Measurements from ENCODE around the gene OR51B4.

Gene OR51B4

GRCh38 chr11:5291207-5291838 lies 10.4 kb downstream of the OR51B4 start:
- no peaks in the 10 kb centered on the region for H3K27me3 ChIP-seq (replicated peaks; ENCODE audit: control insufficient read depth, insufficient read depth, low read length)
- DNase-seq (ENCODE audit: low read depth): peak; percentile 57
- H3K4me3 ChIP-seq (ENCODE audit: low read length): no peak overlapping the region
- H3K4me1 ChIP-seq (ENCODE audit: control insufficient read depth, insufficient read depth, low read length): peaks cover 3% of the 10 kb centered on the region
- H3K9ac ChIP-seq (ENCODE audit: low read length): no peak overlapping the region
- no peaks in the 10 kb centered on the region for H3K36me3 ChIP-seq (ENCODE audit: control insufficient read depth, insufficient read depth, low read length, severe bottlenecking)
- no peaks in the 10 kb centered on the region for H3K9me3 ChIP-seq (ENCODE audit: control insufficient read depth, low read length)

DNA sequence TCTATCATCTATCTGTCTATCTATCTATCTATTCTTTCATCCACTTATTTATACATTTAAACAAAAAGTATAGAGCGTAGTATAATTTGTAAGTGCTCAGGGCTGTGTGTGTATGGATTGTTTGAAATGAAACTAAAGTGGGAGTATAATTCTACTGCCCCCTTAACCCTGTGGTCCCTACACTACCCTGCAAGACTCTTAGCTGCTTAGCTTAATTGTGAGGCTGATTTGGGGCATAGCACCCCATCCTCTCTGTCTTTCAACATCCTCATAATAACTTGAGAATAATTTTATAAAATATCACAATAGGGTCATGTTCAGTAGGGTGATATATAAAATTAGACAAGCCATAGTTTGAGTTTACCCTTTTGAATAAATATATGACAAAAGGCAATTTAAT lies 11.6 kb downstream of the OR51B4 start:
- Histone ChIP-seq H3K27me3 (replicated peaks; ENCODE audit: control insufficient read depth, insufficient read depth, low read length) (no peaks in the 10 kb centered on the region), H3K9ac (ENCODE audit: low read length) (no peak overlapping the region), H3K4me1 (ENCODE audit: control insufficient read depth, insufficient read depth, low read length) (peaks cover 3% of the 10 kb centered on the region), H3K4me3 (ENCODE audit: low read length) (no peak overlapping the region), H3K36me3 (ENCODE audit: control insufficient read depth, insufficient read depth, low read length, severe bottlenecking) (no peaks in the 10 kb centered on the region), H3K9me3 (ENCODE audit: control insufficient read depth, low read length) (no peaks in the 10 kb centered on the region)
- DNase-seq (ENCODE audit: low read depth): no peak

GRCh38 chr11:5289696-5290095 lies 12.1 kb downstream of the OR51B4 start:
- no peaks in the 10 kb centered on the region for H3K9me3 ChIP-seq (ENCODE audit: control insufficient read depth, low read length)

DNA sequence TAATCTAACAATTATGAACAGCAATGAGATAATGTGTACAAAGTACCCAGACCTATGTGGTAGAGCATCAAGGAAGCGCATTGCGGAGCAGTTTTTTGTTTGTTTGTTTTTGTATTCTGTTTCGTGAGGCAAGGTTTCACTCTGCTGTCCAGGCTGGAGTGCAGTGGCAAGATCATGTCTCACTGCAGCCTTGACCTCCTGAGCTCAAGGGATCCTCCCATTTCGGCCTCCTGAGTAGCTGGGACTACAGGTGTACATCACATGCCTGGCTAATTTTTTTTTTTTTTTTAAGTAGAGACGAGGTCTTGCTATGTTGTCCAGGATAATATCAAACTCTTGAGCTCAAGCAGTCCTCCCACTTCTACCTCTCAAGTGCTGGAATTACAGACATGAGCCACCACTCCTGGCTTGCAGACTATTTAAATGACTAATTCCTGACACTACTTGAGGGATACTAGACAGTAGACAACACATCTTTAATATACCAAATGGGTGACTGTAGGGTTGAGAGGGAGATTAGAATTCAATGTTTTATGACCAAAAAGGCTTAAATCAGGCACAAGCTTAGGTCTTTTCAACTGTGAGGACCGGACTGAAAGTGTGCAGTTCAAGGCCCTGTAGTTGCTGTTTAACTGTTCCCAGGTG lies 12.7 kb downstream of the OR51B4 start:
- DNase-seq (ENCODE audit: low read depth): no peak
- H3K9me3 ChIP-seq (ENCODE audit: control insufficient read depth, low read length): no peaks in the 10 kb centered on the region
- H3K27me3 ChIP-seq (replicated peaks; ENCODE audit: control insufficient read depth, insufficient read depth, low read length): no peaks in the 10 kb centered on the region
- peaks cover 3% of the 10 kb centered on the region for H3K4me1 ChIP-seq (ENCODE audit: control insufficient read depth, insufficient read depth, low read length)
- H3K9ac ChIP-seq (ENCODE audit: low read length): no peak overlapping the region
- H3K36me3 ChIP-seq (ENCODE audit: control insufficient read depth, insufficient read depth, low read length, severe bottlenecking): no peaks in the 10 kb centered on the region
- H3K4me3 ChIP-seq (ENCODE audit: low read length): no peak overlapping the region

More at GRCh38 chr11:5289696-5290095, 12.1 kb downstream of the OR51B4 start:
- Histone ChIP-seq H3K27me3 (replicated peaks; ENCODE audit: control insufficient read depth, insufficient read depth, low read length) (no peaks in the 10 kb centered on the region), H3K4me1 (ENCODE audit: control insufficient read depth, insufficient read depth, low read length) (peaks cover 3% of the 10 kb centered on the region), H3K9ac (ENCODE audit: low read length) (no peak overlapping the region), H3K4me3 (ENCODE audit: low read length) (no peak overlapping the region), H3K36me3 (ENCODE audit: control insufficient read depth, insufficient read depth, low read length, severe bottlenecking) (no peaks in the 10 kb centered on the region)
- DNase-seq (ENCODE audit: low read depth): no peak

DNA sequence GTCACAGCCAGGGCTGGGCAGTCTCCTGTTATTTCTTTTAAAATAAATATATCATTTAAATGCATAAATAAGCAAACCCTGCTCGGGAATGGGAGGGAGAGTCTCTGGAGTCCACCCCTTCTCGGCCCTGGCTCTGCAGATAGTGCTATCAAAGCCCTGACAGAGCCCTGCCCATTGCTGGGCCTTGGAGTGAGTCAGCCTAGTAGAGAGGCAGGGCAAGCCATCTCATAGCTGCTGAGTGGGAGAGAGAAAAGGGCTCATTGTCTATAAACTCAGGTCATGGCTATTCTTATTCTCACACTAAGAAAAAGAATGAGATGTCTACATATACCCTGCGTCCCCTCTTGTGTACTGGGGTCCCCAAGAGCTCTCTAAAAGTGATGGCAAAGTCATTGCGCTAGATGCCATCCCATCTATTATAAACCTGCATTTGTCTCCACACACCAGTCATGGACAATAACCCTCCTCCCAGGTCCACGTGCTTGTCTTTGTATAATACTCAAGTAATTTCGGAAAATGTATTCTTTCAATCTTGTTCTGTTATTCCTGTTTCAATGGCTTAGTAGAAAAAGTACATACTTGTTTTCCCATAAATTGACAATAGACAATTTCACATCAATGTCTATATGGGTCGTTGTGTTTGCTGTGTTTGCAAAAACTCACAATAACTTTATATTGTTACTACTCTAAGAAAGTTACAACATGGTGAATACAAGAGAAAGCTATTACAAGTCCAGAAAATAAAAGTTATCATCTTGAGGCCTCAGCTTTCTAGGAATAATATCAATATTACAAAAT lies 13.4 kb downstream of the OR51B4 start:
- no peaks in the 10 kb centered on the region for H3K9me3 ChIP-seq (ENCODE audit: control insufficient read depth, low read length)
- DNase-seq (ENCODE audit: low read depth): peak; percentile 52

GRCh38 chr11:5286901-5287300 lies 14.8 kb downstream of the OR51B4 start:
- H3K9me3 ChIP-seq (ENCODE audit: control insufficient read depth, low read length): no peaks in the 10 kb centered on the region
- H3K9ac ChIP-seq (ENCODE audit: low read length): no peak overlapping the region
- H3K4me3 ChIP-seq (ENCODE audit: low read length): no peak overlapping the region
- no peak for DNase-seq (ENCODE audit: low read depth)
- no peaks in the 10 kb centered on the region for H3K36me3 ChIP-seq (ENCODE audit: control insufficient read depth, insufficient read depth, low read length, severe bottlenecking)
- H3K27me3 ChIP-seq (replicated peaks; ENCODE audit: control insufficient read depth, insufficient read depth, low read length): no peaks in the 10 kb centered on the region
- H3K4me1 ChIP-seq (ENCODE audit: control insufficient read depth, insufficient read depth, low read length): peaks cover 3% of the 10 kb centered on the region

More for the DNA sequence above, 13.4 kb downstream of the OR51B4 start:
- H3K4me3 ChIP-seq (ENCODE audit: low read length): no peak overlapping the region
- H3K4me1 ChIP-seq (ENCODE audit: control insufficient read depth, insufficient read depth, low read length): peaks cover 3% of the 10 kb centered on the region
- H3K36me3 ChIP-seq (ENCODE audit: control insufficient read depth, insufficient read depth, low read length, severe bottlenecking): no peaks in the 10 kb centered on the region
- H3K27me3 ChIP-seq (replicated peaks; ENCODE audit: control insufficient read depth, insufficient read depth, low read length): no peaks in the 10 kb centered on the region
- H3K9ac ChIP-seq (ENCODE audit: low read length): no peak overlapping the region

- no peaks in the 10 kb centered on the region for H3K27me3 ChIP-seq (replicated peaks; ENCODE audit: control insufficient read depth, insufficient read depth, low read length)
- no peaks in the 10 kb centered on the region for H3K36me3 ChIP-seq (ENCODE audit: control insufficient read depth, insufficient read depth, low read length, severe bottlenecking)
- DNase-seq (ENCODE audit: low read depth): no peak
- H3K9ac ChIP-seq (ENCODE audit: low read length): no peak overlapping the region
- H3K9me3 ChIP-seq (ENCODE audit: control insufficient read depth, low read length): no peaks in the 10 kb centered on the region
- H3K4me1 ChIP-seq (ENCODE audit: control insufficient read depth, insufficient read depth, low read length): peaks cover 3% of the 10 kb centered on the region
- no peak overlapping the region for H3K4me3 ChIP-seq (ENCODE audit: low read length)
Observed at GRCh38 chr11:5286351-5286750, 15.4 kb downstream of the OR51B4 start.

DNA sequence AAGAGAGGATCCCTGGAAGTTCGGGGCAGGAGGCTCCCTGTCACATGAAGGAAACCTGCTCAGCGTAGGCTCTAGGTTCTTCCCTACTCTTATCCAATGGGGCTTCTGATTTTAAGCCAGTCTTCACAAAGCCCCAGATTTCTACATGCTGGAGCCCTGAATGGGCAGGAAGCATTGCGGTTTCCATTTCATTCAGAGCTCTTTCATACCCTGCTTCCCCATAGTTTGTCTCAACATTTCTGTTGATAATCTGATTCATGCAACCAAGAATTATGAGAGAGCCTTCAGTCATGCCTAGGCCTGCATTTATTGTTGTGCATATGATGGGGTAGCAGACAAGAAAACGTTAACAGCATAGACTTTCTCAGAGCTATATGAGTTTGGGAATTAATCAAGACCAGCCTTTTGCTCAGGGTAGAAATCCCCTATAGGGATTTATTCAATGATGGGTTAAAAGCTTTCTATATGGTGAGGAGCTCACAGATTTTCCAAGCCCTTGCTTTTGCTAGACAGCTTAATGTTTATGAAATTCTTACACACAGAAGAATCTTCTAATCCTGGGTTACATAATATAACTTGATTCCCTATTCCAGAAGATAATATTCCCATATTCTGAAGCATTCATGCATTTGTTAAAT lies 15.9 kb downstream of the OR51B4 start:
- Histone ChIP-seq H3K27me3 (replicated peaks; ENCODE audit: control insufficient read depth, insufficient read depth, low read length) (no peaks in the 10 kb centered on the region), H3K9me3 (ENCODE audit: control insufficient read depth, low read length) (no peaks in the 10 kb centered on the region), H3K4me3 (ENCODE audit: low read length) (no peak overlapping the region), H3K4me1 (ENCODE audit: control insufficient read depth, insufficient read depth, low read length) (peaks cover 6% of the 10 kb centered on the region), H3K36me3 (ENCODE audit: control insufficient read depth, insufficient read depth, low read length, severe bottlenecking) (no peaks in the 10 kb centered on the region), H3K9ac (ENCODE audit: low read length) (no peak overlapping the region)
- no peak for DNase-seq (ENCODE audit: low read depth)

DNA sequence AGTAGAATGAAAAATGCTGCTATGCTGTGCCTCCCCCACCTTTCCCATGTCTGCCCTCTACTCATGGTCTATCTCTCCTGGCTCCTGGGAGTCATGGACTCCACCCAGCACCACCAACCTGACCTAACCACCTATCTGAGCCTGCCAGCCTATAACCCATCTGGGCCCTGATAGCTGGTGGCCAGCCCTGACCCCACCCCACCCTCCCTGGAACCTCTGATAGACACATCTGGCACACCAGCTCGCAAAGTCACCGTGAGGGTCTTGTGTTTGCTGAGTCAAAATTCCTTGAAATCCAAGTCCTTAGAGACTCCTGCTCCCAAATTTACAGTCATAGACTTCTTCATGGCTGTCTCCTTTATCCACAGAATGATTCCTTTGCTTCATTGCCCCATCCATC lies 17.1 kb downstream of the OR51B4 start:
- Histone ChIP-seq H3K36me3 (ENCODE audit: control insufficient read depth, insufficient read depth, low read length, severe bottlenecking) (no peaks in the 10 kb centered on the region), H3K4me1 (ENCODE audit: control insufficient read depth, insufficient read depth, low read length) (peaks cover 8% of the 10 kb centered on the region)

GRCh38 chr11:5283882-5284281 lies 17.9 kb downstream of the OR51B4 start:
- Histone ChIP-seq H3K36me3 (ENCODE audit: control insufficient read depth, insufficient read depth, low read length, severe bottlenecking) (no peaks in the 10 kb centered on the region), H3K4me1 (ENCODE audit: control insufficient read depth, insufficient read depth, low read length) (peaks cover 5% of the 10 kb centered on the region), H3K4me3 (ENCODE audit: low read length) (no peak overlapping the region), H3K27me3 (replicated peaks; ENCODE audit: control insufficient read depth, insufficient read depth, low read length) (no peaks in the 10 kb centered on the region), H3K9ac (ENCODE audit: low read length) (no peak overlapping the region), H3K9me3 (ENCODE audit: control insufficient read depth, low read length) (no peaks in the 10 kb centered on the region)
- DNase-seq (ENCODE audit: low read depth): no peak

More for the DNA sequence above, 17.1 kb downstream of the OR51B4 start:
- no peak overlapping the region for H3K4me3 ChIP-seq (ENCODE audit: low read length)
- no peaks in the 10 kb centered on the region for H3K27me3 ChIP-seq (replicated peaks; ENCODE audit: control insufficient read depth, insufficient read depth, low read length)
- H3K9ac ChIP-seq (ENCODE audit: low read length): no peak overlapping the region
- DNase-seq (ENCODE audit: low read depth): no peak
- H3K9me3 ChIP-seq (ENCODE audit: control insufficient read depth, low read length): no peaks in the 10 kb centered on the region

DNA sequence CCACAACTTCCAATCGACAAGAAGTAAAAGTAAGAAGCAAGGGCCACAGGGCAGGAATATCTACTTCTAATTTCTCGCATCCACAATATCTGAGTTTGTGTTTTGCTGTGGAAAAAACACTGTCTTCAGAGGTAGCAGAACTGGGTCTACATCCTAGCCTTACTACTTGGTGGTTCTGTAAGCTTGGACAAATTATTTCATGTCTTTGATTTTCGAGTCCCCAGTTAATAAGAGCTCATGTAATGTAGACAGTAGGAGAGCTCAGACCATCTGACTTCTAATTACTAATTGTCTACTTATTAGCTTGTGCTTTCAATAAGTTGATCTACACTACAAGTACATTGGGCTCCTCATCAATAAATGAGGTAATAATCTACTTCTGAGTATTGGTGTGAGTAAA lies 18.7 kb downstream of the OR51B4 start:
- peaks cover 5% of the 10 kb centered on the region for H3K4me1 ChIP-seq (ENCODE audit: control insufficient read depth, insufficient read depth, low read length)
- H3K27me3 ChIP-seq (replicated peaks; ENCODE audit: control insufficient read depth, insufficient read depth, low read length): no peaks in the 10 kb centered on the region
- no peaks in the 10 kb centered on the region for H3K9me3 ChIP-seq (ENCODE audit: control insufficient read depth, low read length)
- H3K9ac ChIP-seq (ENCODE audit: low read length): no peak overlapping the region
- H3K36me3 ChIP-seq (ENCODE audit: control insufficient read depth, insufficient read depth, low read length, severe bottlenecking): no peaks in the 10 kb centered on the region
- DNase-seq (ENCODE audit: low read depth): no peak
- no peak overlapping the region for H3K4me3 ChIP-seq (ENCODE audit: low read length)

Data from adipocyte (in vitro differentiated cells).